Activated naive CD8-positive, alpha-beta T cell treated with anti-CD3 and anti-CD28 coated beads for 36 hours (primary cell): ENCODE results near the gene MEGF10. TPM values are rescaled to one million over a fixed set of nuclear protein-coding genes. Genes with fewer than 3 reads are reported as not detected.

Source experiments
- DNase-seq: peaks from one replicate; pipeline ENCODE4 v3.0.0; 2021
- H3K27ac Mint-ChIP-seq: one replicate; pipeline ENCODE4 v1.8.0; 2022; ENCODE audit warnings: mild to moderate bottlenecking, moderate library complexity, mixed read lengths
- H3K27me3 Mint-ChIP-seq: one replicate; pipeline ENCODE4 v1.8.0; 2022; ENCODE audit warnings: mild to moderate bottlenecking, mixed read lengths
- H3K36me3 Mint-ChIP-seq: one replicate; pipeline ENCODE4 v1.8.0; 2021; ENCODE audit warnings: mild to moderate bottlenecking, mixed read lengths
- H3K4me1 Mint-ChIP-seq: one replicate; pipeline ENCODE4 v1.8.0; 2021; ENCODE audit warnings: mixed read lengths
- H3K4me3 Mint-ChIP-seq: one replicate; pipeline ENCODE4 v1.8.0; 2022; ENCODE audit warnings: mild to moderate bottlenecking, moderate library complexity, mixed read lengths
- H3K9me3 Mint-ChIP-seq: one replicate; pipeline ENCODE4 v1.8.0; 2022; ENCODE audit warnings: mixed read lengths
- total RNA-seq, 2 experiments: library from RNA; stranded (reverse); gene quantifications; one replicate each; pipeline ENCODE4 v1.2.3, GENCODE V29; 2021

The MEGF10 gene
- total RNA-seq, 2 experiments from 2014 or later: not detected

DNA sequence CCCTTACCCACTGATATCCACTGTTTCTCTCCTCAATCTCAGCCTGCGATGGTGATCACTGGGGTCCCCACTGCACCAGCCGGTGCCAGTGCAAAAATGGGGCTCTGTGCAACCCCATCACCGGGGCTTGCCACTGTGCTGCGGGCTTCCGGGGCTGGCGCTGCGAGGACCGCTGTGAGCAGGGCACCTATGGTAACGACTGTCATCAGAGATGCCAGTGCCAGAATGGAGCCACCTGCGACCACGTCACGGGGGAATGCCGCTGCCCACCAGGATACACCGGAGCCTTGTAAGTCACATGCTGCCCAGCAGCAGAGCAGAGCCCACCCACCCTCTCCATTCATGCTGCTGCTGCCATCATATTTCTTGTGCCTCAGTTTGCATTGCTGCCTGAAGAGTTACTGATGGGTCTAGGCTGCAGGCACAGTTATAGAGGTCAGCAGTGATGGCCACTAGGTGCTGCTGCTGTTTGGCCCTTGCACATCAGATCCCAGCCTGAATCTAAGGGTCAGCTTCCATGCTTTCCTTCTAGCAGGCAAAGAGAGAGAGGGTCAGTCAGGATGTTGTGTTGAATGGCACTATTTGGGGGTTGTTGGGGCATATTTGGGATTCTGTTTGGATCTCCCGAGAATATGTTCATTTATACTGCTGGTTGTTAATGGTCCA is 106.0 kb downstream of the MEGF10 start:
- Mint-ChIP-seq H3K4me1 (no peaks in the 10 kb centered on the region), H3K9me3 (no peaks in the 10 kb centered on the region), H3K36me3 (no peaks in the 10 kb centered on the region), H3K27me3 (peaks cover 5% of the 10 kb centered on the region), H3K27ac (no peak overlapping the region), H3K4me3 (no peak overlapping the region)
- DNase-seq: no peak

DNA sequence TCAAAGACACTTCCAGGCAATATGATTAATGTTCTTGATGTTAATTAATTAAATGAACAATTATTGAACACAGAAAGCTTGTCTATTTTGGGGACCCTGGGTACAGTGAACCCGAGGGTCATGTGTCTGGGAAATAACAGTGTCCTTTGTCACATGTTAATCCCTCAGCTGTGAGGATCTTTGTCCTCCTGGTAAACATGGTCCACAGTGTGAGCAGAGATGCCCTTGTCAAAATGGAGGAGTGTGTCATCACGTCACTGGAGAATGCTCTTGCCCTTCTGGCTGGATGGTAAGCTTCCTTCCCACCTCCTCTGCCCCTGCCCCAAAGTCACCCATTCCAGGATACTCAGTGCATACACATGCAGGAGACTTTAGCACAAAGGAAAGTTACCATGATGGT is 107.9 kb downstream of the MEGF10 start:
- H3K4me1 Mint-ChIP-seq: no peaks in the 10 kb centered on the region
- peaks cover under 1% of the 10 kb centered on the region for H3K9me3 Mint-ChIP-seq
- H3K36me3 Mint-ChIP-seq: no peaks in the 10 kb centered on the region

DNA sequence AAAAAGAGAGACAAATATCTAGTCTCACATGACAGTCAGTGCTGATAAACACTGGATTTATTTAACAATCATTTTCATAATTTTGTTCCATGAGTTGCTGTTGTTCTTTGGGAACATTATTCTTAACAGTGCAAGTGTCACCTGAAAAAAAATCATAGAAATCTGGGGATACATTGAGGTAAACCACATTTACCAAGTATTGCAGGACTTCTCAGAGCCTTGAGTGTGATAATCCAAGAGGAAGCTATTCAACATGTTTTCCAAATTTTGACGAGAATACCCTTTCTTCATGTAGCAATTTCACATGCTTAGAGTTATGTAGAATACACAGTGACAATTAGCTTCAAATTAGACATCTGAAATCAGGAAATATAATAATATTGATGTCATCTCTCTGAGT is 108.5 kb downstream of the MEGF10 start:
- Mint-ChIP-seq H3K27ac (no peak overlapping the region), H3K4me3 (no peak overlapping the region), H3K36me3 (no peaks in the 10 kb centered on the region), H3K27me3 (peaks cover 11% of the 10 kb centered on the region), H3K4me1 (no peaks in the 10 kb centered on the region), H3K9me3 (peaks cover 2% of the 10 kb centered on the region)
- DNase-seq: no peak

More for the DNA sequence above, 107.9 kb downstream of the MEGF10 start:
- H3K27me3 Mint-ChIP-seq: peaks cover 6% of the 10 kb centered on the region
- H3K27ac Mint-ChIP-seq: no peak overlapping the region
- H3K4me3 Mint-ChIP-seq: no peak overlapping the region
- no peak for DNase-seq

DNA sequence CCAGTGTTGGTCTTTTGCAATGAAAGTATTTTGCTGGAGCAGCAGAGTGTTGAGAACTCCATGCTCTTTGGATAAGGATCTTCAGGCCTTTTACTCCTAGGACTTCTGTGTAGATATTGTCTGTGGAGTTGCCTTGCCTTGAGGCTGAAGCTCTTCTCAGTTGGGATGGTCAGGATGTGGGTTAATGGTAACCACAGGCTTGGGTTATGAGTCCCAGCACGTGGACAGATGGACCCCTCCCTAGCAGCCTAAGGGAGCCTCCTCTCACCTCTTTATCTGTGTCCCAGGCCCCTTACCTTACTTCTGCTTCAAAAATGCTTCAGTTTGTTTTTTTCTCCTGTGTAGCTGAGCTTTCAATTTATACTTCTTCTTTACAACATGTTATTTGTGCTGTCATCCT is 109.9 kb downstream of the MEGF10 start:
- peaks cover 11% of the 10 kb centered on the region for H3K27me3 Mint-ChIP-seq
- no peaks in the 10 kb centered on the region for H3K4me1 Mint-ChIP-seq
- no peak overlapping the region for H3K27ac Mint-ChIP-seq
- no peak overlapping the region for H3K4me3 Mint-ChIP-seq
- DNase-seq: no peak
- H3K9me3 Mint-ChIP-seq: peaks cover 2% of the 10 kb centered on the region
- H3K36me3 Mint-ChIP-seq: no peaks in the 10 kb centered on the region

DNA sequence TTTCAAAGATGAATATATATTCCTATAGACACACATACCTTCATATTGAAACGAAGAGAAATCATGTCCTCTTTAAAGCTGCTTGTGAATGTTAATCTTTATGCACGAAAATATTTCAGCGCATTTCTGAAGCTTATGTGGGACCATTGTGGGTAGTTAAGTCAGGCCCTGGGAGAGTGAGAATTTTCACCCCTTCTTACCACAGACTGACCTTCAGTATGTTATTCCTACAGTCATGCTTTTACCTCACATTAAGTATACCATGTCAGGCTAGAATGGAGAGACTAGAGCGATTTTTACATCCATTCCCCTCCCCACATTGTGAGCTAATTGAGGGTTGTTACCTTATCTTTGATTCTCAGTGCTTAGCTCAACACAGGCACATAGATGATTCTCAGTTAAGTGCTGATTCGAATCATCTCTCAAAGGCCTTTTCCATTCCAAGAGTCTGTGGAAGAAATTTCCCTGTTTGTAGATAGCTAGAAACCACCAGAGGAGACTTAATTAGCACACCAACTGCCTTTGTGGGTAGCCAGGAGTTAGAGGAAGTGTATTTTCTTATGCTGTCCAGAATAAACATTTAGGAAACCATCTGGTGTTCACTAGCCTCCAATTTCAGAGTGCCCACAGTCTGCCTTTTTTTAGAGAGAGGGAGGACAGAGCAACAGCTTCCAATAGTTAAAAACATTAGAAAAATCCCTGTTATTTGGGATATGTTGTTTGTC is 110.5 kb downstream of the MEGF10 start:
- no peak overlapping the region for H3K27ac Mint-ChIP-seq
- H3K4me3 Mint-ChIP-seq: no peak overlapping the region
- H3K4me1 Mint-ChIP-seq: no peaks in the 10 kb centered on the region
- no peak for DNase-seq
- H3K9me3 Mint-ChIP-seq: peaks cover 2% of the 10 kb centered on the region
- peaks cover 11% of the 10 kb centered on the region for H3K27me3 Mint-ChIP-seq
- H3K36me3 Mint-ChIP-seq: no peaks in the 10 kb centered on the region

DNA sequence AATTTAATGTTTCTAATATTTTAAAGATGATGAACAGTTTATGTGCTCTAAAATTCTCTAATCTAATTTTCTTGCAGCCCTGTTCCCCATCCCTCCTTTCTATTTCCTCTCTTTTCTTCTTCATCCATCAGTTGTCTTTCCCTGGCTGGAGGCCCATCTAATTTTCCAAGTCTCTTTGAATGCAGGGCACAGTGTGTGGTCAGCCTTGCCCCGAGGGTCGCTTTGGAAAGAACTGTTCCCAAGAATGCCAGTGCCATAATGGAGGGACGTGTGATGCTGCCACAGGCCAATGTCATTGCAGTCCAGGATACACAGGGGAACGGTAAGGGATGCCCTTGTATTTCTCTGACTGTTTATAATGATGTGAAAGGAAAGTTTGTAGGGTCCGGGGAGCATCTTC is 111.8 kb downstream of the MEGF10 start:
- Mint-ChIP-seq H3K27ac (no peak overlapping the region), H3K9me3 (peaks cover 2% of the 10 kb centered on the region), H3K27me3 (peaks cover 9% of the 10 kb centered on the region), H3K36me3 (no peaks in the 10 kb centered on the region), H3K4me3 (no peak overlapping the region), H3K4me1 (no peaks in the 10 kb centered on the region)
- no peak for DNase-seq

DNA sequence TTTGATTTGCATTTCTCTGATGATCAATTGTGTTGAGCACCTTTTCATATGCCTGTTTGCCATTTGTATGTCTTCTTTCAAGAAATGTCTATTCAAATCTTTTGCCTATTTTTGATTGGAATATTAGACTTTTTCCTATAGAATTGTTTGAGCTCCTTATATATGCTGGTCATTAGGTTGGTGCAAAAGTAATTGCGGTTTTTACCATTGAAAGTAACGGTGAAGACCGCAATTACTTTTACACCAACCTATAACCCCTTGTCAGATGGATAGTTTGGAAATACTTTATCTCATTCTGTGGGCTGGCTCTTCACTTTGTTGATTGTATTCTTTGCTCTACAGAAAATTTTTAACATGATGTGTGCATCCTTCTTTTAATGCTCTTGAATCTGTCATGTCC is 113.6 kb downstream of the MEGF10 start:
- Mint-ChIP-seq H3K4me3 (no peak overlapping the region), H3K27ac (no peak overlapping the region), H3K36me3 (no peaks in the 10 kb centered on the region), H3K9me3 (peaks cover 2% of the 10 kb centered on the region), H3K4me1 (no peaks in the 10 kb centered on the region), H3K27me3 (peaks cover 9% of the 10 kb centered on the region)
- DNase-seq: no peak

DNA sequence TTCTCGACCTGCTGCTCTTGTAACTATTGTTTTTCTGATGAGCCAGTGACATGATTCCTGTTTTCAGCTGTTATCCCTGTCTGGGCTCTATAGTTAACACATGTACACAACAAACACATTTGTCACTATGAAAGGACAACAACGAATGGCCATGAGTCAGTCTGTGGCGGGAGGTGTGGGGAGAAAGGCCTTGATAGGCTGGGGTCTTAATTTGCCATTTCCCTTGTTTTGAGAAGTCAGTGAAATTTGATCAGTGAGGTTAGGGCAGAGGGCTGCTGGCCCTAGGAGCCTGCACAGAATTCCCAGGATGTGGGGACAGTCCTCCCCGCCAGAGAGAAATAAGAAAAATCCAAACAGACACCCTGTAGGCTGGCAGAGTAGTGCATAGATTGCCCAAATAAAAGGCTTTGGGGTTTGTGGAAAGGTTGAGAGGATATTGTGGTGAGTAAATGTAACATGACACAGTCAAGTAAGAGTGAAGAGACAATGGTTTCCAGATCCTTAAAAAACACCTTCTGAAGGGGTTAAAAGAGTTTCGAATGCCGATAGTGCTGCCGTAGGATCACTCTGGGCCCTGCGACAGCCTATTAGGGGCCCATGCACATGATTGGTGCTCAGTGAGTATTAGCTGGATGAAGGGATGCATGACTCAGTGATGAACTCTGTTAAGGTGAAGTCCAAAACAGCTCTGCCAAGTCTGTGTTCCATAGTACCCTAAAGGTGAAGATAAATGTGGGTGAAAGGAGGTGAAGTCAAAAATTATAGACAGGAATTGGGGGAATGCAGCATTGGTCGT is 115.9 kb downstream of the MEGF10 start:
- no peak for DNase-seq
- no peaks in the 10 kb centered on the region for H3K36me3 Mint-ChIP-seq
- no peak overlapping the region for H3K27ac Mint-ChIP-seq
- peaks cover 9% of the 10 kb centered on the region for H3K27me3 Mint-ChIP-seq
- H3K4me1 Mint-ChIP-seq: peaks cover 8% of the 10 kb centered on the region
- peaks cover 2% of the 10 kb centered on the region for H3K9me3 Mint-ChIP-seq
- H3K4me3 Mint-ChIP-seq: no peak overlapping the region

DNA sequence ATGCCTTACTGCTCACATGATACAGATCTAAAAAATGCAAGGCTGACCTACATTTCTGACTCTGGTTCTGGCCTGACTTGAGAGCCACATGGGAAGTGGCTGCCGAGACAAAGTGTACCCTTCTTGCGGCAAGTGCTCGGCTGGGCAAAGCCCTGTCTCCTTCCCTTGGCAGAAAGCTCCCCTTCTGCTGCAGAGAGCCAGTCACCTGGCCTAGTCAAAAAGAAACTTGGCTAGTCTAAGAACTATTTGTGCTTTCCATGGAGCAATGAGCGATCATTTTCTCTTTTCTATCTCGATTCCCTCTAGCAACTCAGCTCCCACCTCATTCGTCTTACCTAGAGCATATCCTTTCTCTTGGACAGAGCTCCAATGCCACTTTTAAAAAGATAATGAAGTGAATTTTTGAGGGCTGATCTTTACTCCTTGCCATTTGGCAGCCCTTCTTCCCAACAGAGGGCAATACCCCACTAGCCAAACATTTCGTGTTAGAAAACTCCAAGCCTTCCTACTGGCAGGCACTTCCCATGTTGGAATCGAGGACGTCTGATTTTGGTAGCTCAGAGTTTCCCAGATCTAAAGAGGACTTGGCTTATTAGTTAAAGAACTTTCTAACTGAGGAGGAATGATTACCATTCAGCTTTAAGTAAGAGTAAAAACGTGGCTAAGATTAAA is 118.8 kb downstream of the MEGF10 start:
- no peaks in the 10 kb centered on the region for H3K9me3 Mint-ChIP-seq
- no peak for DNase-seq
- H3K36me3 Mint-ChIP-seq: no peaks in the 10 kb centered on the region
- no peak overlapping the region for H3K27ac Mint-ChIP-seq
- peaks cover 8% of the 10 kb centered on the region for H3K4me1 Mint-ChIP-seq
- H3K4me3 Mint-ChIP-seq: no peak overlapping the region
- peaks cover 3% of the 10 kb centered on the region for H3K27me3 Mint-ChIP-seq

DNA sequence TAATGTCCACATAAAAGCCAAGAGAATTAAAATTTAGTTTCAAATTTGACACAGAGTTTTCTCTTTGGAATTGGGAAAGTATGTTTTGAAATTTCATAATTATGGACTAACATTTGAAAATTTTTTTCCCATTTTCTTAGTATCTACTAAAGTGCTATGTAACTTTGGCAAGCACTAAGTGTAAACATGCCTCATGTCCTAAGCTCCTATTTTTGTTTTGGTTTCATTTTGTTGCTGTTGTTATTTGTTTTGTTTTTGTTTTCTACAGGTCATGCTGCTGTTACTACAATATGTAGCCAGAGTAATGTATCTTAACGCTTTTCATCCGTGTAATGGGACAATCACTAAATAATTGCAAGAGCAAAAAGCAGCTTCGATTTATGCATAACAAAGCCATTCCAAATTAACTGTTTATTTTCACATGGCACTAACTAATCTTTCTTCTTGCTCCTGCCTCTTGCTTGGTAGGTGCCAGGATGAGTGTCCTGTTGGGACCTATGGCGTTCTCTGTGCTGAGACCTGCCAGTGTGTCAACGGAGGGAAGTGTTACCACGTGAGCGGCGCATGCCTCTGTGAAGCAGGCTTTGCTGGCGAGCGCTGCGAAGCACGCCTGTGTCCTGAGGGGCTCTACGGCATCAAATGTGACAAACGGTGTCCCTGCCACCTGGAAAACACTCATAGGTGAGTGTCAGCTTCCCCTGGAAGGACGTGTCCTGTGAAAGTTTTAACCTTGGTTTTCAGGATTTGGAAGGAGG is 119.5 kb downstream of the MEGF10 start:
- Mint-ChIP-seq H3K27me3 (peaks cover 3% of the 10 kb centered on the region), H3K4me1 (peaks cover 8% of the 10 kb centered on the region)

DNA sequence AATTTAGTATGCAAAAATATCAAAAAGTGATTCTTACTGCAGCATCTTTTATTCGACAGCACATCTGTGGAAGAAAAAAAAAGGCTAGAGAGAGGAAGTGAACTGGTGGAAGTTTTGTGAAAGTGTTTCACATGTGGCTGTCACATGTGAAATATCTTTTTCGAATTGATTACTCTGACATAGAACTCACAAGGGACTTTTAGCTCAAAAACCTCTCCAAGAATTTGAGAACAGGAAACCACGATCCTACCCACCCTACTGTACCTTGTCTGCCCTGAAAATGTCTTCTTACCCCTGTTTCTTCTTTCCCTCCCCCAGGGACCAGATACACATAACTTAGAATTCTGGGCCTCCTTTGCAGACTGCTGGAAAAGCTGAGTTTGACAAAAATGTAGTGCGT is 120.4 kb downstream of the MEGF10 start:
- no peak overlapping the region for H3K4me3 Mint-ChIP-seq
- no peaks in the 10 kb centered on the region for H3K9me3 Mint-ChIP-seq
- peaks cover 8% of the 10 kb centered on the region for H3K4me1 Mint-ChIP-seq
- H3K27ac Mint-ChIP-seq: no peak overlapping the region
- peaks cover 6% of the 10 kb centered on the region for H3K27me3 Mint-ChIP-seq
- H3K36me3 Mint-ChIP-seq: no peaks in the 10 kb centered on the region
- DNase-seq: no peak

More for the DNA sequence above, 119.5 kb downstream of the MEGF10 start:
- no peak overlapping the region for H3K27ac Mint-ChIP-seq
- no peaks in the 10 kb centered on the region for H3K36me3 Mint-ChIP-seq
- no peak for DNase-seq
- H3K4me3 Mint-ChIP-seq: no peak overlapping the region
- no peaks in the 10 kb centered on the region for H3K9me3 Mint-ChIP-seq

DNA sequence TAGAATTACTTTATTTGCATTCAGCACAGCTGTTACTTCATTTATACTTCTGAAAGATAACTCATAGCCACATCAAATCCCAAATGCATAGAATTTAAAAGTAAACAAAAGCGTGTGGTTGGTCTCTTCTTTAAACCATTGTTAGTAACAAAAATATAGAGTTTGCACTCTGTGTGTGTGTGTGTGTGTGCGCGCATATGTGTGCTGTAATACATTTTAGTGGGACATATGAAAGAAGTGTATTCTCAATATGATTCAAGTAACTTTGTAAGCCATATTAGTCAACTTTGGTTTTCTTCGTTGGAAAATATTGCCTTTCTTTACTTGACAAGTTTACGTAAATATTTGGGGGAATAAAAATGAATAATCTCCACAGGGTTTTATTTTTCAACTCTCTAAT is 120.8 kb downstream of the MEGF10 start:
- Mint-ChIP-seq H3K36me3 (no peaks in the 10 kb centered on the region), H3K9me3 (no peaks in the 10 kb centered on the region), H3K4me1 (peaks cover 8% of the 10 kb centered on the region)

DNA sequence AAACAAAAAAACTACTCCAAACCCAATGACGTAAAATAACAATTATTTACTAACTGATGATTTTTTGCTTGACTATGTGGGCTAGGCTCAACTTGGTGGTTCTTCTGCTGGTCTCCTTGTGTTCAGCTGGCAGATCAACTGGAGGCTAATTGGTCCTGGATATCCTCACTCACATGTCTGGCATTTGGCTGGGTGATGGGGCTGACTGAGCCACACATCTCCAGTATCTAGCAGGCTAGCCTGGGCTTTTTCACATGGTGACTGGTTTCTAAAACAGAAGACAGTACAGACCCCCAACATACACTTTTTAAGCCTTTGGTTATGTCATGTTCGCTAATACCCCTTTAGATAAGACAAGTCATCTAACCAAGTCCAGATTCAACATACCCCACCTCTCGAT is 122.1 kb downstream of the MEGF10 start:
- no peak for DNase-seq
- H3K36me3 Mint-ChIP-seq: no peaks in the 10 kb centered on the region
- peaks cover 8% of the 10 kb centered on the region for H3K4me1 Mint-ChIP-seq
- no peak overlapping the region for H3K27ac Mint-ChIP-seq
- peaks cover 3% of the 10 kb centered on the region for H3K27me3 Mint-ChIP-seq
- no peak overlapping the region for H3K4me3 Mint-ChIP-seq
- H3K9me3 Mint-ChIP-seq: no peaks in the 10 kb centered on the region

More for the DNA sequence above, 120.8 kb downstream of the MEGF10 start:
- Mint-ChIP-seq H3K4me3 (no peak overlapping the region), H3K27ac (no peak overlapping the region), H3K27me3 (peaks cover 4% of the 10 kb centered on the region)
- no peak for DNase-seq

DNA sequence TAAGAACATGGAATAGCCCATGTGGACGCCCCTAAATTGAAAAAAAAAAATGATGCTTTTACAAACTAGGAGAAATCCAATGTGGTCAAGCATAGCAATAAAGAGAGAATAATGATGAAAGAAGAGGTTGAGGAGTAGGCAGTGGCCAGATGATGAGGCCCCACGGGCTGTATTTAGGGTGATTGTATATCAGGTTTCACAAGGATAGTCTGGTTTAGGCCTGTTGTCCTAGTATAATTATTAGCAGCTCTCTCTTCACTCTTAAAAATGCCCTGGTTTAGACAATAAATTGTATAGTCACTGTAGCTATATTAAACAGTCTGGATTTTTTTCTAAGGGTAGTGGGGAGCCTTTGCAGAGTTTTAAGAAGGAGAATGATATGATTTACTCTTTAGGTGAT is 124.4 kb downstream of the MEGF10 start:
- Mint-ChIP-seq H3K4me1 (peaks cover 8% of the 10 kb centered on the region), H3K4me3 (no peak overlapping the region), H3K36me3 (no peaks in the 10 kb centered on the region), H3K27me3 (peaks cover 3% of the 10 kb centered on the region), H3K9me3 (no peaks in the 10 kb centered on the region), H3K27ac (no peak overlapping the region)
- DNase-seq: no peak
